Left kidney (tissue), 2 donors: Measurements from ENCODE around the gene SLC41A1. TPM values are rescaled to one million over a fixed set of nuclear protein-coding genes. Genes with fewer than 3 reads are reported as not detected.
A peak's percentile ranks its signal among the peaks of the same experiment; 100 is the strongest.
"Not testable (repeated sequence)": the region's sequence is repeated elsewhere in the genome, so short reads cannot be mapped to it uniquely, and the experiment has no call there.

Experiments used
- DNase-seq: peaks from one replicate; pipeline ENCODE4 v3.0.0-alpha.2; 2013
- polyA plus RNA-seq: library from polyadenylated mRNA; unstranded; fragments of 120-200 nt; gene quantifications from one replicate; pipeline ENCODE4 v1.2.1, GENCODE V29; 2013; ENCODE audit not compliant: insufficient read length

The SLC41A1 gene
- polyA plus RNA-seq, 1 donor = 35.4 TPM

- no peak for DNase-seq
These were observed 11.2 kb upstream of the SLC41A1 start for GRCh38 chr1:205824180-205824579.

GRCh38 chr1:205823260-205823659, 10.3 kb upstream of the SLC41A1 start:
- not testable (repeated sequence) for DNase-seq

GRCh38 chr1:205822397-205822796, 9.4 kb upstream of the SLC41A1 start:
- DNase-seq = no peak

- DNase-seq = no peak
These were observed 5.0 kb upstream of the SLC41A1 start for GRCh38 chr1:205817988-205818387.

GRCh38 chr1:205817364-205817763, 4.4 kb upstream of the SLC41A1 start:
- DNase-seq = no peak

- peak; percentile 30 for DNase-seq
These were observed 709 bp upstream of the SLC41A1 start for GRCh38 chr1:205813755-205814058.

GRCh38 chr1:205812271-205812877, 624 bp downstream of the SLC41A1 start:
- peak; percentile 33 for DNase-seq

GRCh38 chr1:205811660-205812059, 1.3 kb downstream of the SLC41A1 start:
- DNase-seq = no peak

GRCh38 chr1:205810448-205811157, 2.4 kb downstream of the SLC41A1 start:
- DNase-seq = no peak

GRCh38 chr1:205809942-205810345, 3.1 kb downstream of the SLC41A1 start:
- DNase-seq = no peak

GRCh38 chr1:205809469-205809868, 3.5 kb downstream of the SLC41A1 start:
- DNase-seq = no peak

GRCh38 chr1:205805082-205805711, 7.8 kb downstream of the SLC41A1 start:
- DNase-seq = no peak

GRCh38 chr1:205804605-205805004, 8.4 kb downstream of the SLC41A1 start:
- no peak for DNase-seq

GRCh38 chr1:205803986-205804385, 9.0 kb downstream of the SLC41A1 start:
- no peak for DNase-seq

- no peak for DNase-seq
These were observed 10.9 kb downstream of the SLC41A1 start for GRCh38 chr1:205802060-205802459.

- DNase-seq = no peak
These were observed 11.9 kb downstream of the SLC41A1 start for GRCh38 chr1:205800981-205801703.

GRCh38 chr1:205800427-205800826, 12.6 kb downstream of the SLC41A1 start:
- no peak for DNase-seq

GRCh38 chr1:205798577-205798976, 14.4 kb downstream of the SLC41A1 start:
- DNase-seq = no peak

GRCh38 chr1:205797168-205797567, 15.8 kb downstream of the SLC41A1 start:
- DNase-seq = no peak

- DNase-seq = no peak
These were observed 18.8 kb downstream of the SLC41A1 start for GRCh38 chr1:205794011-205794730.

GRCh38 chr1:205792961-205793673, 19.9 kb downstream of the SLC41A1 start:
- DNase-seq = no peak

GRCh38 chr1:205792481-205792881, 20.5 kb downstream of the SLC41A1 start:
- DNase-seq = no peak
